ENCODE data around the gene TFAP2B.

TFAP2B gene

DNA sequence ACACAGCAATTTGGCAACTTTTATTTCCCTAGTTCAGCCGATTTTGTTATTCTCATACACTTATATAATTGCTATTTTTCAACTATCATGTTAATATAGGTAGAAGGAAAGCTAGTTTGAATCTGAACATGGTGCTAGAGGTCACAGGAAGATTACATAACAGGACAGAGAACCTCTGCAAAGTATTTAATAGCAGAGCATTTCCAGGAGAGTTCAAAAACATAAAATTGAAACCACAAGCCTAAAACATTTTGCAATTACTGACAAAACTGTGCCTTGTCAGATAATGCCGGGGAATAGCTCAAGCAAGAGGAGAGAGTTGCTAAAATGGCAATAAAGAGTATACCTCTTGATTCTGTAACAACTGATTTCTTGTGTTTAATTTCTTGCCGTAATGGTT is 70.8 kb downstream of the TFAP2B start:
- no peaks in the 10 kb centered on the region for H3K36me3 ChIP-seq (ENCODE audit: insufficient read depth, low read length)

GRCh38 chr6:50889935-50890334 is 71.3 kb downstream of the TFAP2B start:
- no peaks in the 10 kb centered on the region for H3K27me3 ChIP-seq (ENCODE audit: insufficient read depth, low read length)
- H2AFZ ChIP-seq (ENCODE audit: low read length, unreplicated experiment): no peak overlapping the region
- H3K27ac ChIP-seq (ENCODE audit: low read depth, low read length): no peak overlapping the region
- no peak overlapping the region for H3K4me3 ChIP-seq (ENCODE audit: low read depth, low read length)
- no peaks in the 10 kb centered on the region for H3K36me3 ChIP-seq (ENCODE audit: insufficient read depth, low read length)
- H3K4me1 ChIP-seq (ENCODE audit: control insufficient read depth, insufficient read depth, low read length, unreplicated experiment): no peaks in the 10 kb centered on the region
- H3K79me2 ChIP-seq (ENCODE audit: control insufficient read depth, insufficient read depth, low read length, unreplicated experiment): no peaks in the 10 kb centered on the region

More for the DNA sequence above, 70.8 kb downstream of the TFAP2B start:
- no peak overlapping the region for H3K27ac ChIP-seq (ENCODE audit: low read depth, low read length)
- H2AFZ ChIP-seq (ENCODE audit: low read length, unreplicated experiment): no peak overlapping the region
- no peaks in the 10 kb centered on the region for H3K27me3 ChIP-seq (ENCODE audit: insufficient read depth, low read length)
- no peaks in the 10 kb centered on the region for H3K79me2 ChIP-seq (ENCODE audit: control insufficient read depth, insufficient read depth, low read length, unreplicated experiment)
- no peak overlapping the region for H3K4me3 ChIP-seq (ENCODE audit: low read depth, low read length)
- H3K4me1 ChIP-seq (ENCODE audit: control insufficient read depth, insufficient read depth, low read length, unreplicated experiment): no peaks in the 10 kb centered on the region

- H3K27me3 ChIP-seq (ENCODE audit: insufficient read depth, low read length): no peaks in the 10 kb centered on the region
- H3K4me1 ChIP-seq (ENCODE audit: control insufficient read depth, insufficient read depth, low read length, unreplicated experiment): no peaks in the 10 kb centered on the region
- no peak overlapping the region for H3K27ac ChIP-seq (ENCODE audit: low read depth, low read length)
- no peak overlapping the region for H3K4me3 ChIP-seq (ENCODE audit: low read depth, low read length)
- H2AFZ ChIP-seq (ENCODE audit: low read length, unreplicated experiment): no peak overlapping the region
- H3K79me2 ChIP-seq (ENCODE audit: control insufficient read depth, insufficient read depth, low read length, unreplicated experiment): no peaks in the 10 kb centered on the region
- no peaks in the 10 kb centered on the region for H3K36me3 ChIP-seq (ENCODE audit: insufficient read depth, low read length)
Observed at GRCh38 chr6:50890579-50890978, 71.9 kb downstream of the TFAP2B start.

GRCh38 chr6:50891290-50891689 is 72.6 kb downstream of the TFAP2B start:
- no peaks in the 10 kb centered on the region for H3K27me3 ChIP-seq (ENCODE audit: insufficient read depth, low read length)
- H3K4me3 ChIP-seq (ENCODE audit: low read depth, low read length): no peak overlapping the region
- no peaks in the 10 kb centered on the region for H3K4me1 ChIP-seq (ENCODE audit: control insufficient read depth, insufficient read depth, low read length, unreplicated experiment)
- no peak overlapping the region for H3K27ac ChIP-seq (ENCODE audit: low read depth, low read length)
- no peaks in the 10 kb centered on the region for H3K36me3 ChIP-seq (ENCODE audit: insufficient read depth, low read length)
- no peak overlapping the region for H2AFZ ChIP-seq (ENCODE audit: low read length, unreplicated experiment)
- H3K79me2 ChIP-seq (ENCODE audit: control insufficient read depth, insufficient read depth, low read length, unreplicated experiment): no peaks in the 10 kb centered on the region
